Measurements from ENCODE around the gene MRPS5.

The MRPS5 gene

DNA sequence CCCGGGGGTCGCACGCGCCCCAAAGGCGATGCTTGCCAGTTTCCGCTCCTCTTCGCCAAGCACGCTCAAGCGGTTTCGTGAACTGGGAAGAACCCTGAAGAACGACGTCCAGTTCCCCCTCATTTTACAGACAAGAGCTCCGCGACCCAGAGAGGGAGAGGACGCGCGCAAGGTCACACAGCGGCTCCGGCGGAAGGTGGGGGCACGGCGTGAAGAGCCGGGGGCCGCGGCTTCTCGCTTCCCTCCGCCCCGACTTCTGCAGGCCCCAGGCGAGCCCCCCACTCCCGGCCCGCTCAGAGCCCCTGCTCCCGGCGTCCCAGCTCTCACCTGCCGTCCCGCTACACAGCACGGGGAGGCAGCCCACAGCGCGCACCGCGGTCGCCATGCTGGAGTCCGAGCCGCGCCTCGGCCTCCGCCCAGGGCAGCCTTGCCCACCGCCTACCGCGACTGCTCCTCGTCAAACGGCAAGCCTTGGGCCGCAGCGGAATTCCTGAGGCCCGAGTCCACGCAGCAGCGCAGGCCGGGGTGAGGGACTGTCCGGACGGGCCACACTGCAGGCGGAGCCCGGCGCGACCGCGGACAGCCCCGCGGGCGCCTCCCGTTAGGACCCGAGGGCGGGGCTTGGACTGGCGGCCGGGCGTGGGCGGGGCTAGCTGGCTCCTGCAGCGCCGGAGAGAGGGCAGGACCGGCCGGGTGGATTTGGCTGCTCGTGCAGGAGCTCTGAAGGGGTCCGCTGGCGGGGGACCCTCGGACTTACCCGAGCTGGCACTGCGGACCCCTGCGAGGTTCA, at the start of gene MRPS5:
MRPS5 (minus strand) TSS at position 402 of the 790 bp plus-strand sequence; CDS start at position 385, 17 bp downstream.
- DNase-seq (ENCODE audit: low read depth), result peak; percentile 63
- TF ChIP-seq, protein P1, sequence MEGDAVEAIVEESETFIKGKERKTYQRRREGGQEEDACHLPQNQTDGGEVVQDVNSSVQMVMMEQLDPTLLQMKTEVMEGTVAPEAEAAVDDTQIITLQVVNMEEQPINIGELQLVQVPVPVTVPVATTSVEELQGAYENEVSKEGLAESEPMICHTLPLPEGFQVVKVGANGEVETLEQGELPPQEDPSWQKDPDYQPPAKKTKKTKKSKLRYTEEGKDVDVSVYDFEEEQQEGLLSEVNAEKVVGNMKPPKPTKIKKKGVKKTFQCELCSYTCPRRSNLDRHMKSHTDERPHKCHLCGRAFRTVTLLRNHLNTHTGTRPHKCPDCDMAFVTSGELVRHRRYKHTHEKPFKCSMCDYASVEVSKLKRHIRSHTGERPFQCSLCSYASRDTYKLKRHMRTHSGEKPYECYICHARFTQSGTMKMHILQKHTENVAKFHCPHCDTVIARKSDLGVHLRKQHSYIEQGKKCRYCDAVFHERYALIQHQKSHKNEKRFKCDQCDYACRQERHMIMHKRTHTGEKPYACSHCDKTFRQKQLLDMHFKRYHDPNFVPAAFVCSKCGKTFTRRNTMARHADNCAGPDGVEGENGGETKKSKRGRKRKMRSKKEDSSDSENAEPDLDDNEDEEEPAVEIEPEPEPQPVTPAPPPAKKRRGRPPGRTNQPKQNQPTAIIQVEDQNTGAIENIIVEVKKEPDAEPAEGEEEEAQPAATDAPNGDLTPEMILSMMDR (conservative IDR thresholded peaks at IDR 0.05; ENCODE audit: low read depth, low read length), result no peak
- H3K4me3 ChIP-seq (ENCODE audit: low read depth, low read length), result peak within 1 kb of the TSS; percentile 98

DNA sequence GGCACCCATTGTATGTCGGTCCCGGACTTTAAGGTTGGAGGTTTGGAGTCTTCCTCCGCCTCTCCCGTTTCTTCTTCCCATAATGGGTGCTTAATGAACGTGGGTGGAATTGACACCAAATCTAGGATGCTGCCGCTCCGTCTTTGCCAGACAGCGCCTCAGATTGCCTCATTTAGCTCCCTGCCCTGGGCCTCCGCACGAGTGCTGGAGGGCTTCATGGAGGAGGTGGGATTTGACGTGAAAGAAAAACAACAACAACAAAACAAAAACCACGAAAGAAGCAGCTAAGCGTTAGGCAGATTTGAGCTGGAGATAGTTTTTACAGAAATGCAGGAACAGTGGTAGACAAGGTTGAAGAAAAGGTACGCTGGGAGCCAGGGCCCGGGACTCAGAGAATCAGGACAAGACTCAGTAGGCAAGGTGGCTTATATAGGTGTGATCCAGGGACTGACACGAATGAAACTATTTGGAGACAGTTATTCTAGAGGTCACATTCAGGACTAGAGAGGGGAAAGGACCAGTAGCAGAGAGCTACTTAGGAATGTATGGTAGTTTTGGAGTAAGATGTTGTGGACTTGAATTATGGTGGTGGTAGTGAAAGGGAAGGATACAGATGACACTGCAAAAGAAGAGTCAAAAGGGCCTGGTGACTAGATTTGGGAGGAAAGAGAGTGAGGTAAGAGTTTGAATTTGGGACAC, 44.6 kb upstream of the MRPS5 start:
- no peak for DNase-seq (ENCODE audit: low read depth)
- H3K4me3 ChIP-seq (ENCODE audit: low read depth, low read length), result peak overlapping the region; percentile 80
- TF ChIP-seq, protein P1 (conservative IDR thresholded peaks at IDR 0.05; ENCODE audit: low read depth, low read length), result no peak

DNA sequence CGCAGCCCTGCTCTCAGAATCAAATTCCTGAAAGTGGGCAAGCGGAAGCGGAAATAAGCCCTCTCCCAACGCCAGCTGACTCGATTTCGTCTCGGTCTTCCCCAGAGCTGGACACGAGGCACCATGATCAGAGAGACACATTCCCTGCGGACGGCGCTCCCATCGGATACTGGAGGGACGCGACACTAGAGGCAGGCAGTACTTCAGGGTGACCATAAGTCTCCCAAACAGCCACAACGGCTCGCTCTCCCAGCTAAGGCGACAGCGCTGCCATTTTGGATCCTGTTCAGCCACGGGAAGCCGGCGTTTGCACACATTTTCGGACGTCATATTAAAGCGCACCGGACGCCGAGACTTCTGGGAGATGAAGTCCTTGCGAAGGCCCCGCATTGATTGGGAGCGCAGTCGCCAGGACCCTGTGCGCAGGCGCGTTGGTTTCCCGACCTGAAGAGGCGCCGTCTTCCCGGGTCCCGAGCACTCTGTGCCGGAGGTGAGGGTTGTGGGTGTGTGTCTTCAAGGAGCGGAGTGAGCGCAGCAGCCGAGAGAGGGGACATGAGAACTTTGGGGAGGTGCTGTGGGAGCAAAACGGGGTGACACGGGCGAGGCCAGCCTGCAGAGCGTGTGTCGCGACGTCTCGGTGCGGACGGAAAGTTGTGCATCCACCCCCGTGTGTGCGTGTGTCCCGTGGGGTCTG, 43.9 kb upstream of the MRPS5 start, which contains the start of gene ZNF2:
ZNF2 (plus strand) TSS at position 439 of the 694 bp plus-strand sequence. CDS start 10,418 bp downstream, outside the sequence.
- peak within 1 kb of the TSS; percentile 80 for H3K4me3 ChIP-seq (ENCODE audit: low read depth, low read length)
- peak; percentile 99 for DNase-seq (ENCODE audit: low read depth)
- TF ChIP-seq, protein P1 (conservative IDR thresholded peaks at IDR 0.05; ENCODE audit: low read depth, low read length), result peak; percentile 17

DNA sequence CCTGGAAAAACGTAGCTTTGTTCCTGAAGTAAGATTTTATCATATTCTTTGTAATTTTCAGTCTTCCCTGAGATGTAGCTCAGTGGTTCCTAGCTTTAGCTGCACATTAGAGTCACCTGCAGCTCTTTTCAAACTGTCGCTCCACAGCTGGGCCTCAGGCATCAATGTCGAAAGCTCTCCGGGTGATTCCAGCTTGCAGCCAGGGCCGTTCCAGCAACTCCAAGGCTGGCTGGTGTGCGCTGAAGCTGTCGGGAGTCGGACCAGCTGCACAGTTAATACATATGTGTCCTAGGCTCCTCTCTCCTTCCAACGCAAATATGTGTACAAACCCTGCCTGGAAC, 43.4 kb upstream of the MRPS5 start:
- H3K4me3 ChIP-seq (ENCODE audit: low read depth, low read length), result peak overlapping the region; percentile 80
- TF ChIP-seq, protein P1 (conservative IDR thresholded peaks at IDR 0.05; ENCODE audit: low read depth, low read length), result no peak
- DNase-seq (ENCODE audit: low read depth), result no peak

DNA sequence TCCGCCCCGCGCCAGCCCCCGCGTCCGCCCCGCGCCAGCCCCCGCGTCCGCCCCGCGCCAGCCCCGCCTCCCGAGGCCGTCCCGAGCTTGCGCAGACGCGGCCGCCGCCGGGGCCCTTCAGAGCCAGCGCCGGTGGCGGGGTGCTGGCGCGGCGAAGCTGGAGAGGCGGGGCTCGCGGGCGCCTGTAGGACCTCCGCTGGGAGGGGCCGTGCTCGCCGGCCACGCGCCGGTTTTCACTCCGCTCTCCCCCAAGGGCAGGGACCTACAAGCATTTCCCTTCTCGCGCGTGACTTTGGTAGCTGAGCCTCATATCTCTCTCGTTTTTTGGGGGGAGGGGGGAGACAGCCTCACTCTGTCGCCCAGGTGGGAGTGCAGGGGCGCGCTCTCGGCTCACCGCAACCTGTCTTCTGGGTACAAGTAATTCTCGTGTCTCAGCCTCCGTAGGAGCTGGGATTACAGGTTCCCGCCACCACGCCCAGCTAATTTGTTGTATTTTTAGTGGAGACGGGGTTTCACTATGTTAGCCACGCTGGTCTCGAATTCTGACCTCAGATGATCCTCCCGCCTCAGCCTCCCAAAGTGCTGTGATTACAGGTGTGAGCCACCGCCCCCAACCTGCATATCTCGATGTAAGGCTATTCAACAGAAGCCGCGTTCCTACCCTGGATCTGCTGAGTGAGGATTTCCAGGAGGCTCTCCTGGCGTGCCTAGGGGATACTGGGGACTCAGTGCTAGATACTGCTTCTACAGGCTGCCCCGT, 38.3 kb upstream of the MRPS5 start, which contains the start of gene ZNF514:
ZNF514 (minus strand) TSS at position 159 of the 760 bp plus-strand sequence. CDS start 6,595 bp downstream, outside the sequence.
- H3K4me3 ChIP-seq (ENCODE audit: low read depth, low read length), result peak within 1 kb of the TSS; percentile 76
- DNase-seq (ENCODE audit: low read depth), result peak; percentile 81
- TF ChIP-seq, protein P1 (conservative IDR thresholded peaks at IDR 0.05; ENCODE audit: low read depth, low read length), result no peak

DNA sequence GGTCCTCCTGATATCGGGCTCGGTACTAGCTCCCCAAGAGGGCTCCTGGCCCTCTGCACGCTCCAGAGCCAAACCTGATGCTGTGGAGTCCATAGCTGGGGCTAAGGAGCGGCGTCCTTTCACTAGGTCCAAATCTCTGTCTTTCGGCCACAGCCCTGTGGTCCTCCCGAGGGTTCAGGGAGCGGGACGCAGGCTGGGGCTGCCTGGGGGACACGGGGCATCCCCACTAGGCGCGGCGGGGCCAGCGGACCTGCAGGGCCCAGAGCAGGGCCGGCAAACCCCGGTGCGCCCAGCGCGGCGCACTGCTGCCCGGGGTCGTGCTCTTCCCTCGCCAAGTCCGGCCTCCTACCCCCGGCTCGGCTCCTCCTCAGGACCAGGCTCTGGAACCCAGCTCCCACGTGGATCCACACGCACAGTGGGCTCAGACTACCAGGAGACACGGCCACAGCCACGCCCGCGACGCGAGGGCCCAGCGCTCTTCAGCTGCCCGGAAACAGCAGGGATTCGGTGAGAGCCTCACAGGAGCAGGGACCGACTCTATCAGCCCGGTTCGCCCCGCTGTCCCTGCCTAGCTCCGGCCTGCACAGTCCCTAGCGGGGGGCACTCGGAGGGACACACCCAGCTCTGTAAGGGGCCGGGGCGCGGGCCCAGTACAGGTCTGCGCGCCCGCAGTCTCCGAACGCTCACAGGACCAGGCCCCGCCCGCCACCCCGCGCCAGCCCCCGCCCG, 37.4 kb upstream of the MRPS5 start:
- TF ChIP-seq, protein P1 (conservative IDR thresholded peaks at IDR 0.05; ENCODE audit: low read depth, low read length), result no peak
- DNase-seq (ENCODE audit: low read depth), result peak; percentile 56
- H3K4me3 ChIP-seq (ENCODE audit: low read depth, low read length), result peak overlapping the region; percentile 76

Measured in choroid plexus epithelial cell (primary cell).